Measurements from ENCODE around the gene GANAB.

Gene GANAB

DNA sequence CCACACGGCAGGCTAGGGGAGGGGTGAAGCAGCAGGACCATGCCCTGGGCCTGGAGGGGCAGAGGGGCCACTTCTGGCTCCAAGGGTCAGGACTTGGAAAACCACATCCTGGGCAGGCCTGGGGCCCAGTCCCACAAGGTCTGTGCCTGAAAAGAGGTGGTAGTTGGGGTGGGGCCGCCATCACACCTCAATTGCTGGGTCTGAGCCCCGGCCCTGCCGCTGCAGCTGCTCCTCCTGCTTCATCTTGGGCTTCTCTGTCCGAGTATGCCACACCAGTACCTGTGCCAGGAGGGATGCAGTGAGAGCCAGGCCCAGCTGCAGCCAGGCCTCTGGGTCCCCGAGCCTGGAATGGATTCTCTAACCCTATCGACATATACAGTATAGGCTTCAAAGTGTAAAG lies 30.9 kb downstream of the GANAB start:
- H4K8ac ChIP-seq (ENCODE audit: low read depth, low read length), result no peak overlapping the region
- no peak overlapping the region for H3K4me2 ChIP-seq (ENCODE audit: low read length)
- H4K91ac ChIP-seq (ENCODE audit: low read depth, low read length), result no peak overlapping the region
- H2AFZ ChIP-seq (ENCODE audit: insufficient read depth, low read length, poor library complexity), result no peak overlapping the region
- H3K4ac ChIP-seq (ENCODE audit: low read depth, low read length), result no peak overlapping the region
- H3K36me3 ChIP-seq (ENCODE audit: control insufficient read depth in 1 of 2, insufficient read depth in 2 of 2, low read length in 2 of 2), result peaks cover 24 to 27% of the 10 kb centered on the region in 2 experiments
- no peak overlapping the region for H3K9ac ChIP-seq (ENCODE audit: low read length)
- no peak overlapping the region for H3K27ac ChIP-seq (ENCODE audit: low read depth, low read length)
- WGBS (ENCODE audit: extremely low coverage, insufficient coverage, insufficient read length), result no CpG with 5 or more reads among the region's 7 CpGs
- H3K4me3 ChIP-seq (ENCODE audit: low read depth, low read length), result no peak overlapping the region
- no peak overlapping the region for H2BK120ac ChIP-seq (ENCODE audit: insufficient read depth, low read length, poor library complexity)
- no peak overlapping the region for H3K18ac ChIP-seq (ENCODE audit: low read length)
- H3K4me1 ChIP-seq (ENCODE audit: control insufficient read depth in 1 of 2, insufficient read depth in 2 of 2, low read length in 2 of 2), result peaks cover 13 to 15% of the 10 kb centered on the region in 2 experiments
- no peak overlapping the region for H3K14ac ChIP-seq (ENCODE audit: low read length)
- no peak overlapping the region for H2BK5ac ChIP-seq (ENCODE audit: low read depth, low read length, poor library complexity)
- H3K23ac ChIP-seq (ENCODE audit: low read length), result peak overlapping the region; percentile 35
- no peaks in the 10 kb centered on the region for H3K27me3 ChIP-seq (ENCODE audit: insufficient read depth, low read length)
- peaks cover 9% of the 10 kb centered on the region for H3K79me2 ChIP-seq (ENCODE audit: control insufficient read depth, insufficient read depth, low read length, poor library complexity)
- H2BK12ac ChIP-seq (ENCODE audit: low read length), result no peak overlapping the region
- peaks cover 14% of the 10 kb centered on the region for H3K79me1 ChIP-seq (ENCODE audit: low read length)
- H2AK5ac ChIP-seq (ENCODE audit: low read length), result no peak overlapping the region
- H3K9me3 ChIP-seq (ENCODE audit: insufficient read depth, low read depth, low read length), result peaks cover 2% of the 10 kb centered on the region
- no peak for DNase-seq
- H4K12ac ChIP-seq (ENCODE audit: low read depth, low read length), result no peak overlapping the region

DNA sequence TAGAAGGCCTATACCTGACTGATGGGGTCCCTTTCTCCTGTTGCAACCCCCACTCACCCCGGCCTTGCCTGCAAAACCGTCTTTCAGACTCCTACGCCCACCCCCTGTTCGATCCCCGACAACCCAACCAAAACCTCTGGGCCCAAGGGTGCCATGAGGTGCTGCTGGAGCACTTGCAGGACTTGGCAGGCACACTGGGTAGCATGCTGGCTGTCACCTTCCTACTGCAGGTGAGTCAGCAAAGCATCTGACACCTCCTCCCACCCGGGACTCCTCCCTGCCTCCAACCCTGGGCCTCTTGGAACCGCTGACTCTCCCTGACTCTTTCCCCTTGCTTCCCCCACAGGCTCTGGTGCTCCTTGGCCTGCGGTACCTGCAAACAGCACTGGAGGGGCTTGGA lies 32.1 kb downstream of the GANAB start:
- H4K12ac ChIP-seq (ENCODE audit: low read depth, low read length), result peak overlapping the region; percentile 68
- H3K9ac ChIP-seq (ENCODE audit: low read length), result no peak overlapping the region
- H3K18ac ChIP-seq (ENCODE audit: low read length), result no peak overlapping the region
- H2BK120ac ChIP-seq (ENCODE audit: insufficient read depth, low read length, poor library complexity), result no peak overlapping the region
- H3K9me3 ChIP-seq (ENCODE audit: insufficient read depth, low read depth, low read length), result peaks cover 2% of the 10 kb centered on the region
- H3K4me3 ChIP-seq (ENCODE audit: low read depth, low read length), result no peak overlapping the region
- peaks cover 12 to 14% of the 10 kb centered on the region in 2 experiments for H3K4me1 ChIP-seq (ENCODE audit: control insufficient read depth in 1 of 2, insufficient read depth in 2 of 2, low read length in 2 of 2)
- no peak overlapping the region for H3K23ac ChIP-seq (ENCODE audit: low read length)
- no peak overlapping the region for H2AK5ac ChIP-seq (ENCODE audit: low read length)
- WGBS (ENCODE audit: extremely low coverage, insufficient coverage, insufficient read length), result no CpG with 5 or more reads among the region's 8 CpGs
- H3K36me3 ChIP-seq (ENCODE audit: control insufficient read depth in 1 of 2, insufficient read depth in 2 of 2, low read length in 2 of 2), result peaks cover 31 to 32% of the 10 kb centered on the region in 2 experiments
- DNase-seq, result peak; percentile 42 to 51
- H3K14ac ChIP-seq (ENCODE audit: low read length), result no peak overlapping the region
- H2BK5ac ChIP-seq (ENCODE audit: low read depth, low read length, poor library complexity), result no peak overlapping the region
- H3K79me1 ChIP-seq (ENCODE audit: low read length), result peaks cover 14% of the 10 kb centered on the region
- H3K27me3 ChIP-seq (ENCODE audit: insufficient read depth, low read length), result no peaks in the 10 kb centered on the region
- H3K4ac ChIP-seq (ENCODE audit: low read depth, low read length), result no peak overlapping the region
- H2AFZ ChIP-seq (ENCODE audit: insufficient read depth, low read length, poor library complexity), result no peak overlapping the region
- H4K91ac ChIP-seq (ENCODE audit: low read depth, low read length), result no peak overlapping the region
- no peak overlapping the region for H4K8ac ChIP-seq (ENCODE audit: low read depth, low read length)
- H3K27ac ChIP-seq (ENCODE audit: low read depth, low read length), result no peak overlapping the region
- H3K79me2 ChIP-seq (ENCODE audit: control insufficient read depth, insufficient read depth, low read length, poor library complexity), result peaks cover 9% of the 10 kb centered on the region
- no peak overlapping the region for H2BK12ac ChIP-seq (ENCODE audit: low read length)
- H3K4me2 ChIP-seq (ENCODE audit: low read length), result no peak overlapping the region

DNA sequence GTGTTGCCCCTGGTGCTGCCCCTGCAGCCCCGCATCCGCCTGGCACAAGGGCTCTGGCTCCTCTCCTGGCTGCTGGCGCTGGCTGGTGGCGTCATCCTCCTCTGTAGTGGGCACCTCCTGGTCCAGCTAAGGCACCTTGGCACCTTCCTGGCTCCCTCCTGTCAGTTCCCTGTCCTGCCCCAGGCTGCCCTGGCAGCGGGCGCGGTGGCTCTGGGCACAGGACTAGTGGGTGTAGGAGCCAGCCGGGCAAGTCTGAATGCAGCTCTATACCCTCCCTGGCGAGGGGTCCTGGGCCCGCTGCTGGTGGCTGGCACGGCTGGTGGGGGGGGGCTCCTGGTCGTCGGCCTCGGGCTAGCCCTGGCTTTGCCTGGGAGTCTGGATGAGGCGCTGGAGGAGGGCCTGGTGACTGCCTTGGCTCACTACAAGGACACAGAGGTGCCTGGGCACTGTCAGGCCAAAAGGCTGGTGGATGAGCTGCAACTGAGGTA lies 33.1 kb downstream of the GANAB start:
- Histone ChIP-seq H2BK120ac (ENCODE audit: insufficient read depth, low read length, poor library complexity) (peak overlapping the region; percentile 65), H3K79me1 (ENCODE audit: low read length) (peaks cover 14% of the 10 kb centered on the region), H3K27ac (ENCODE audit: low read depth, low read length) (no peak overlapping the region), H3K36me3 (ENCODE audit: control insufficient read depth in 1 of 2, insufficient read depth in 2 of 2, low read length in 2 of 2) (peaks cover 38 to 41% of the 10 kb centered on the region in 2 experiments), H3K9me3 (ENCODE audit: insufficient read depth, low read depth, low read length) (peaks cover 2% of the 10 kb centered on the region), H3K4me2 (ENCODE audit: low read length) (peak overlapping the region; percentile 23), H2BK12ac (ENCODE audit: low read length) (peak overlapping the region; percentile 72), H3K4me3 (ENCODE audit: low read depth, low read length) (peak overlapping the region; percentile 16), H3K4me1 (ENCODE audit: control insufficient read depth in 1 of 2, insufficient read depth in 2 of 2, low read length in 2 of 2) (peaks cover 12 to 14% of the 10 kb centered on the region in 2 experiments), H3K9ac (ENCODE audit: low read length) (no peak overlapping the region), H3K27me3 (ENCODE audit: insufficient read depth, low read length) (no peaks in the 10 kb centered on the region), H3K79me2 (ENCODE audit: control insufficient read depth, insufficient read depth, low read length, poor library complexity) (peaks cover 9% of the 10 kb centered on the region), H2AFZ (ENCODE audit: insufficient read depth, low read length, poor library complexity) (no peak overlapping the region), H4K8ac (ENCODE audit: low read depth, low read length) (peak overlapping the region; percentile 69), H3K14ac (ENCODE audit: low read length) (peak overlapping the region; percentile 64), H3K4ac (ENCODE audit: low read depth, low read length) (no peak overlapping the region), H2BK5ac (ENCODE audit: low read depth, low read length, poor library complexity) (peak overlapping the region; percentile 4), H4K91ac (ENCODE audit: low read depth, low read length) (peak overlapping the region; percentile 61), H3K23ac (ENCODE audit: low read length) (no peak overlapping the region), H3K18ac (ENCODE audit: low read length) (peak overlapping the region; percentile 55), H4K12ac (ENCODE audit: low read depth, low read length) (peak overlapping the region; percentile 63), H2AK5ac (ENCODE audit: low read length) (peak overlapping the region; percentile 93)
- DNase-seq, result no peak
- WGBS (ENCODE audit: extremely low coverage, insufficient coverage, insufficient read length), result no CpG with 5 or more reads among the region's 15 CpGs

DNA sequence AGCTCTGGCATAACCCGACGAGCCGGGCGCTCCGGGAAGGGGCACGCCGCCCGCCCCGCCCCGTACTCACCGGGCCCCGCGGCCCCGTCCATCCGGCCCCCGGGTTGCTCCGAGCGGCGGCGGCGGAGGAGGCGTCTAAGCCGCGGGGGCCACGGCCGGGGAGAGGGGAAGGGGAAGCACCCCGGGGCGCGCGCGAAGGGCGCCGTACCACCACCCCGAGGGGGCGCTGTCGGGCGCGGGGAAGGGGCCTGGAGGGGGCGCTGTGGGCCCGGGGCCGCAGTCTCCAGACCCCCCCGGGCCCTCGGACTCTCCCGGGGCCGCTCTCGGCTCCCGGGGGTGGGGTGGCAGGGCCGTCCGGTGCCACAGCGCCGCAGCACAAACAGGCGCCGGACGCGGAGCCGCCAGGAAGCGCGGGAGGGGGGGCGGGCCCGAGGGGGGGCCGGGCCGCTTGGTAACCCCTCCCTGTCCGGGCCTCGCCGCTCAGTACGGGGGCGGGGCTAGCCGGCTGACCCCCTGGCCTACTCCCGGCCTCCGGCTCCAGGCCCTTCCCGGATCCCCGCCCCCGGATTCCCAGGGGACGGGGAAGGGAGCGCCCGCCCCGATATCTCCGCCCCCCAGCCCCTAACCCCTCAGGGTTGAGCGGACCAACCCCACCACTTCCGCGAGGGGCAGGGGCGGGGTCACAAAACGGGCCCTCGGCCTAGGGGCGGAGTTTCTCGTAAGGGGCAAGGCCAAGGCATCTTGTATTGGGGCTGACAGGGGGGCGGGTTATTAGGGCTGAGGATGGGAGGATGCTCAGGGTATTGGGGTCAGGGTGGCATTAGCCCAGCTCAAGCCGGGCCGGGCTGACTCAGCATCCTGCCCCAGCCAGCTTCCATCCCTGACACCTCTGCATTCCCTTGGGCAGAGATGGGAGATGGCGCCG lies 33.8 kb downstream of the GANAB start, which contains the start of the genes EML3 and ROM1:
Gene EML3 (minus strand): TSS at position 410 of the 925 bp plus-strand sequence. CDS start 318 bp downstream, at position 92.
Gene ROM1 (plus strand): TSS at position 892 of the 925 bp plus-strand sequence. CDS start 25 bp downstream, at position 917.
- H4K12ac ChIP-seq (ENCODE audit: low read depth, low read length), result peak within 1 kb of the TSS; percentile 63
- WGBS (ENCODE audit: extremely low coverage, insufficient coverage, insufficient read length), result no CpG with 5 or more reads among the region's 91 CpGs
- peak within 1 kb of the TSS; percentile 80 for H3K4me3 ChIP-seq (ENCODE audit: low read depth, low read length)
- peaks cover 12 to 14% of the 10 kb centered on the region in 2 experiments for H3K4me1 ChIP-seq (ENCODE audit: control insufficient read depth in 1 of 2, insufficient read depth in 2 of 2, low read length in 2 of 2)
- peak; percentile 60 to 69 for DNase-seq
- H2AK5ac ChIP-seq (ENCODE audit: low read length), result peak within 1 kb of the TSS; percentile 93
- H3K36me3 ChIP-seq (ENCODE audit: control insufficient read depth in 1 of 2, insufficient read depth in 2 of 2, low read length in 2 of 2), result peaks cover 42 to 45% of the 10 kb centered on the region in 2 experiments
- peak within 1 kb of the TSS; percentile 84 for H4K91ac ChIP-seq (ENCODE audit: low read depth, low read length)
- peaks cover 2% of the 10 kb centered on the region for H3K9me3 ChIP-seq (ENCODE audit: insufficient read depth, low read depth, low read length)
- H3K14ac ChIP-seq (ENCODE audit: low read length), result peak within 1 kb of the TSS; percentile 91
- peak within 1 kb of the TSS; percentile 70 for H3K18ac ChIP-seq (ENCODE audit: low read length)
- no peak within 1 kb of the TSS for H3K23ac ChIP-seq (ENCODE audit: low read length)
- peak within 1 kb of the TSS; percentile 89 for H3K9ac ChIP-seq (ENCODE audit: low read length)
- H3K4ac ChIP-seq (ENCODE audit: low read depth, low read length), result peak within 1 kb of the TSS; percentile 16
- peak within 1 kb of the TSS; percentile 66 for H2BK5ac ChIP-seq (ENCODE audit: low read depth, low read length, poor library complexity)
- peak within 1 kb of the TSS; percentile 80 for H2BK120ac ChIP-seq (ENCODE audit: insufficient read depth, low read length, poor library complexity)
- H3K79me1 ChIP-seq (ENCODE audit: low read length), result peaks cover 14% of the 10 kb centered on the region
- no peaks in the 10 kb centered on the region for H3K27me3 ChIP-seq (ENCODE audit: insufficient read depth, low read length)
- H3K27ac ChIP-seq (ENCODE audit: low read depth, low read length), result peak within 1 kb of the TSS; percentile 65
- peaks cover 9% of the 10 kb centered on the region for H3K79me2 ChIP-seq (ENCODE audit: control insufficient read depth, insufficient read depth, low read length, poor library complexity)
- H3K4me2 ChIP-seq (ENCODE audit: low read length), result peak within 1 kb of the TSS; percentile 93
- H4K8ac ChIP-seq (ENCODE audit: low read depth, low read length), result peak within 1 kb of the TSS; percentile 86
- peak within 1 kb of the TSS; percentile 85 for H2AFZ ChIP-seq (ENCODE audit: insufficient read depth, low read length, poor library complexity)
- peak within 1 kb of the TSS; percentile 72 for H2BK12ac ChIP-seq (ENCODE audit: low read length)
